H9 (cell line): ENCODE data around the gene RAB1B. TPM values are rescaled to one million over a fixed set of nuclear protein-coding genes. Genes with fewer than 3 reads are reported as not detected.

Source experiments
- DNase-seq: peaks from one replicate; pipeline ENCODE4 v3.0.0-alpha.2; 2017
- H2AFZ ChIP-seq: one replicate; pipeline ENCODE4 v1.6.1; 2013; ENCODE audit warnings: mild to moderate bottlenecking, low read length, control low read depth, moderate library complexity
- H2AK5ac ChIP-seq: 2 replicates; pipeline ENCODE4 v1.6.1; 2013; ENCODE audit warnings: low read length, control low read depth, mixed read lengths; ENCODE audit not compliant: insufficient read length
- H2BK120ac ChIP-seq: one replicate; pipeline ENCODE4 v1.6.1; 2013; ENCODE audit warnings: low read depth, mild to moderate bottlenecking, low read length, control low read depth, inconsistent platforms; ENCODE audit not compliant: poor library complexity, severe bottlenecking
- H2BK12ac ChIP-seq: 2 replicates; pipeline ENCODE4 v1.6.1; 2013; ENCODE audit warnings: low read length, control low read depth, mixed read lengths, low read depth; ENCODE audit not compliant: insufficient read length
- H2BK15ac ChIP-seq: 2 replicates; pipeline ENCODE4 v1.6.1; 2013; ENCODE audit warnings: low read depth, low read length, control low read depth
- H2BK20ac ChIP-seq: one replicate; pipeline ENCODE4 v1.6.1; 2013; ENCODE audit warnings: low read depth, mild to moderate bottlenecking, low read length, control low read depth, inconsistent platforms; ENCODE audit not compliant: poor library complexity, severe bottlenecking
- H2BK5ac ChIP-seq: 2 replicates; pipeline ENCODE4 v1.6.1; 2013; ENCODE audit warnings: low read length, control low read depth, mixed read lengths; ENCODE audit not compliant: insufficient read length
- H3K14ac ChIP-seq: 2 replicates; pipeline ENCODE4 v1.6.1; 2013; ENCODE audit warnings: low read length, control low read depth; ENCODE audit not compliant: insufficient read depth
- H3K18ac ChIP-seq: 2 replicates; pipeline ENCODE4 v1.6.1; 2013; ENCODE audit warnings: low read depth, mild to moderate bottlenecking, mixed read lengths, low read length, control low read depth; ENCODE audit not compliant: insufficient read length
- H3K23ac ChIP-seq: 2 replicates; pipeline ENCODE4 v1.6.1; 2013; ENCODE audit warnings: low read length, control low read depth, mixed read lengths, low read depth; ENCODE audit not compliant: insufficient read length
- H3K23me2 ChIP-seq: 2 replicates; pipeline ENCODE4 v1.6.1; 2013; ENCODE audit warnings: low read depth, mild to moderate bottlenecking, mixed read lengths, low read length, control low read depth; ENCODE audit not compliant: insufficient read length, poor library complexity, severe bottlenecking
- H3K27ac ChIP-seq: 2 replicates; pipeline ENCODE4 v1.5.1; 2013; ENCODE audit warnings: low read length, control low read depth, mixed read lengths, low read depth; ENCODE audit not compliant: insufficient read length
- H3K27me3 ChIP-seq: 2 replicates; pipeline ENCODE4 v1.6.1; 2013; ENCODE audit warnings: low read length, control low read depth, inconsistent platforms; ENCODE audit not compliant: insufficient read depth
- H3K4ac ChIP-seq: 2 replicates; pipeline ENCODE4 v1.6.1; 2013; ENCODE audit warnings: low read depth, mild to moderate bottlenecking, control low read depth, inconsistent platforms, low read length, moderate library complexity
- H3K4me1 ChIP-seq: 2 replicates; pipeline ENCODE4 v1.6.1; 2013; ENCODE audit warnings: low read length, control low read depth, inconsistent platforms; ENCODE audit not compliant: insufficient read depth
- H3K4me2 ChIP-seq: 2 replicates; pipeline ENCODE4 v1.6.1; 2013; ENCODE audit warnings: low read length, control low read depth, mixed read lengths; ENCODE audit not compliant: insufficient read length, insufficient read depth
- H3K56ac ChIP-seq: 2 replicates; pipeline ENCODE4 v1.6.1; 2013; ENCODE audit warnings: low read depth, mild to moderate bottlenecking, mixed read lengths, low read length, control low read depth; ENCODE audit not compliant: insufficient read length
- H3K79me1 ChIP-seq: 2 replicates; pipeline ENCODE4 v1.6.1; 2013; ENCODE audit warnings: low read depth, mild to moderate bottlenecking, moderate library complexity, low read length, control low read depth, inconsistent platforms; ENCODE audit not compliant: insufficient read depth, poor library complexity, severe bottlenecking
- H3K79me2 ChIP-seq: 2 replicates; pipeline ENCODE4 v1.6.1; 2013; ENCODE audit warnings: low read length, control low read depth, inconsistent platforms; ENCODE audit not compliant: insufficient read depth
- H3K9ac ChIP-seq: 2 replicates; pipeline ENCODE4 v1.6.1; 2013; ENCODE audit warnings: low read length, control low read depth, mixed read lengths; ENCODE audit not compliant: insufficient read length; ENCODE audit errors: extremely low read depth
- H3K9me3 ChIP-seq: one replicate; pipeline ENCODE4 v1.6.1; 2013; ENCODE audit warnings: low read depth, low read length, inconsistent platforms; ENCODE audit not compliant: control insufficient read depth
- H3T11ph ChIP-seq: one replicate; pipeline ENCODE4 v1.6.1; 2013; ENCODE audit warnings: mild to moderate bottlenecking, low read length, control low read depth, inconsistent platforms
- H4K20me1 ChIP-seq: one replicate; pipeline ENCODE4 v1.6.1; 2013; ENCODE audit not compliant: control insufficient read depth, insufficient read length, insufficient read depth
- H4K5ac ChIP-seq: 2 replicates; pipeline ENCODE4 v1.6.1; 2013; ENCODE audit warnings: low read depth, mild to moderate bottlenecking, mixed read lengths, low read length, control low read depth; ENCODE audit not compliant: insufficient read length
- H4K8ac ChIP-seq: replicated peaks from 2 replicates; pipeline ENCODE4 v1.6.1; 2013; ENCODE audit warnings: low read length, control low read depth, mixed read lengths, low read depth; ENCODE audit not compliant: insufficient read length
- H4K91ac ChIP-seq: 2 replicates; pipeline ENCODE4 v1.6.1; 2013; ENCODE audit warnings: low read depth, mild to moderate bottlenecking, moderate library complexity, mixed read lengths, low read length, control low read depth; ENCODE audit not compliant: insufficient read length
- H3K27ac Mint-ChIP-seq, 3 experiments: 2 replicates in 2 of 3; 3 replicates in 1 of 3; pipeline ENCODE4 v1.8.0; 2020 to 2021; ENCODE audit warnings: mixed read lengths in 3 of 3, mild to moderate bottlenecking in 1 of 3, moderate library complexity in 1 of 3
- H3K27me3 Mint-ChIP-seq: 2 replicates; pipeline ENCODE4 v1.8.0; 2021; ENCODE audit warnings: low read depth, mild to moderate bottlenecking, moderate library complexity, mixed read lengths
- H3K36me3 Mint-ChIP-seq, 3 experiments: 2 replicates in 2 of 3; 3 replicates in 1 of 3; pipeline ENCODE4 v1.8.0; 2020 to 2021; ENCODE audit warnings: low read depth in 3 of 3, mixed read lengths in 3 of 3; ENCODE audit not compliant: insufficient read depth in 1 of 3
- H3K4me1 Mint-ChIP-seq, 2 experiments: 2 replicates each; pipeline ENCODE4 v1.8.0; 2020; ENCODE audit warnings: mixed read lengths in 2 of 2
- H3K4me3 Mint-ChIP-seq, 2 experiments: 2 replicates in 1 of 2; 3 replicates in 1 of 2; pipeline ENCODE4 v1.8.0; 2020 to 2021; ENCODE audit warnings: mild to moderate bottlenecking in 2 of 2, mixed read lengths in 2 of 2, moderate library complexity in 1 of 2
- H3K9me3 Mint-ChIP-seq, 2 experiments: 2 replicates in 1 of 2; 3 replicates in 1 of 2; pipeline ENCODE4 v1.8.0; 2020; ENCODE audit warnings: mild to moderate bottlenecking in 2 of 2, mixed read lengths in 2 of 2, moderate library complexity in 1 of 2
- CTCF ChIP-seq: fragments of 200-600 bp; sonication (generic); conservative IDR thresholded peaks from 3 replicates; pipeline ENCODE4 v1.8.0; 2021; ENCODE audit warnings: antibody characterized with exemption, mild to moderate bottlenecking
- WGBS: extraction: QIAGEN DNeasy Blood & Tissue Kit; methylation state at CpG from one replicate; pipeline ENCODE4 v1.1.7; 2013; ENCODE audit warnings: missing lambda C conversion rate, low lambda C conversion rate, mixed read lengths; ENCODE audit not compliant: insufficient read length; ENCODE audit errors: extremely low coverage; 5-methylcytosine and 5-hydroxymethylcytosine counted together
- total RNA-seq: library from RNA; stranded (reverse); gene quantifications from 2 replicates; pipeline ENCODE4 v1.2.1, GENCODE V29; 2021

Gene RAB1B
- total RNA-seq, 1 experiment from 2014 or later: 118 TPM

GRCh38 chr11:66285250-66285947, 17.0 kb downstream of the RAB1B start:
- Mint-ChIP-seq H3K4me3 (peak overlapping the region in 1 of 2 experiments; percentile 26; a peak in 1 of 5 replicates), H3K27ac (no peak overlapping the region), H3K9me3 (no peaks in the 10 kb centered on the region; a peak in 1 of 5 replicates), H3K36me3 (peaks cover 0 to 10% (median 9%) of the 10 kb centered on the region in 3 experiments; a peak in 5 of 7 replicates), H3K4me1 (peaks cover 27 to 33% of the 10 kb centered on the region in 2 experiments), H3K27me3 (peaks cover 18% of the 10 kb centered on the region)
- Histone ChIP-seq H3K79me2 (peaks cover 1% of the 10 kb centered on the region; the same call in 1 of the 2 replicates), H3K4me1 (peaks cover 6% of the 10 kb centered on the region), H3K4me2 (no peak overlapping the region), H4K20me1 (no peaks in the 10 kb centered on the region), H3K9ac (no peak overlapping the region), H2BK120ac (no peak overlapping the region), H3K27ac (no peak overlapping the region), H3K27me3 (no peaks in the 10 kb centered on the region), H3K18ac (no peak overlapping the region), H3K14ac (no peak overlapping the region), H2AFZ (no peak overlapping the region), H3K23me2 (peaks cover 8% of the 10 kb centered on the region), H2BK12ac (no peak overlapping the region), H4K8ac (no peak overlapping the region), H3K23ac (no peak overlapping the region), H4K91ac (no peak overlapping the region), H4K5ac (no peak overlapping the region), H3K79me1 (no peaks in the 10 kb centered on the region), H3K4ac (no peak overlapping the region), H2BK15ac (no peak overlapping the region), H2BK20ac (no peak overlapping the region), H3K56ac (no peak overlapping the region), H3K9me3 (no peaks in the 10 kb centered on the region), H3T11ph (no peak overlapping the region), H2BK5ac (no peak overlapping the region), H2AK5ac (no peak overlapping the region)
- DNase-seq: no peak
- no CpG with 5 or more reads among the region's 13 CpGs for WGBS
- TF ChIP-seq CTCF: no peak
